ENCODE data around the gene FASN.
A peak's percentile ranks its signal among the peaks of the same experiment; 100 is the strongest.
"Not testable (repeated sequence)": the region's sequence is repeated elsewhere in the genome, so short reads cannot be mapped to it uniquely, and the experiment has no call there.

Gene FASN

GRCh38 chr17:82054351-82055022 lies 43.5 kb downstream of the FASN start:
- DNase-seq: no peak

GRCh38 chr17:82053556-82054263 lies 44.3 kb downstream of the FASN start:
- DNase-seq: no peak

- DNase-seq: no peak
Observed at GRCh38 chr17:82053130-82053529, 44.9 kb downstream of the FASN start.

- no peak for DNase-seq
Observed at GRCh38 chr17:82052638-82053059, 45.4 kb downstream of the FASN start.

- peak; percentile 86 for DNase-seq
Observed at GRCh38 chr17:82051776-82052637, 46.0 kb downstream of the FASN start, which contains the start of the genes GPS1 and RFNG. TSS of gene GPS1 (plus strand) at chr17:82051898. CDS start at chr17:82051932, 34 bp downstream. TSS of gene RFNG (minus strand) at chr17:82051811. CDS start at chr17:82051766, 45 bp downstream.

GRCh38 chr17:82050761-82051641 lies 47.0 kb downstream of the FASN start:
- peak; percentile 17 for DNase-seq

- no peak for DNase-seq
Observed at GRCh38 chr17:82050152-82050760, 47.8 kb downstream of the FASN start.

- DNase-seq: no peak
Observed at GRCh38 chr17:82049521-82049971, 48.5 kb downstream of the FASN start.

GRCh38 chr17:82049106-82049505 lies 48.9 kb downstream of the FASN start:
- DNase-seq: no peak

GRCh38 chr17:82048571-82048971 lies 49.5 kb downstream of the FASN start:
- no peak for DNase-seq

- DNase-seq: no peak
Observed at GRCh38 chr17:82047914-82048570, 50.0 kb downstream of the FASN start.

- DNase-seq: no peak
Observed at GRCh38 chr17:82047379-82047778, 50.7 kb downstream of the FASN start.

GRCh38 chr17:82046903-82047302 lies 51.1 kb downstream of the FASN start:
- no peak for DNase-seq

GRCh38 chr17:82045936-82046484 lies 52.0 kb downstream of the FASN start:
- DNase-seq: no peak

- no peak for DNase-seq
Observed at GRCh38 chr17:82043507-82043906, 54.5 kb downstream of the FASN start.

GRCh38 chr17:82042649-82043048 lies 55.4 kb downstream of the FASN start:
- DNase-seq: no peak

- no peak for DNase-seq
Observed at GRCh38 chr17:82041144-82041814, 56.8 kb downstream of the FASN start.

GRCh38 chr17:82039695-82040299 lies 58.2 kb downstream of the FASN start:
- no peak for DNase-seq

- DNase-seq: not testable (repeated sequence)
Observed at GRCh38 chr17:82038796-82039409, 59.1 kb downstream of the FASN start.

GRCh38 chr17:82037889-82038195 lies 60.2 kb downstream of the FASN start:
- no peak for DNase-seq

Data from activated CD8-positive, alpha-beta memory T cell treated with anti-CD3 and anti-CD28 coated beads, Interleukin-2, amount 50 U/mL, for 4 hours (primary cell).